Panc1 (cell line): ENCODE data around the gene ABCB8. TPM values are rescaled to one million over a fixed set of nuclear protein-coding genes. Genes with fewer than 3 reads are reported as not detected.

ENCODE experiments used
- ATAC-seq: fragments of 200-7000 bp; cut with Tn5 transposase; 2 replicates; pipeline ENCODE4 v1.9.1; 2020; ENCODE audit warnings: mild to moderate bottlenecking, moderate library complexity
- BruUV-seq: library from RNA; stranded (reverse); fragments of 400-500 nt; replicated peaks from 2 replicates; lab custom pipeline; 2021; lab: Mats Ljungman, UMichigan
- CTCF ChIA-PET: fragments of 300-600 bp; sonication (Branson Sonifier 250); formaldehyde crosslinking; loops from one replicate; lab custom pipeline; 2022; ENCODE audit warnings: antibody characterized with exemption; lab: Charles Lee
- POLR2A ChIA-PET: fragments of 300-600 bp; sonication (Branson Sonifier 250); formaldehyde crosslinking; loops from one replicate; lab custom pipeline; 2022; ENCODE audit warnings: antibody characterized with exemption; lab: Charles Lee
- DNase-seq: peaks from one replicate; pipeline ENCODE4 v3.0.0-alpha.2; 2010; ENCODE audit warnings: low read depth, low spot score
- H3K27ac ChIP-seq: 2 replicates; pipeline ENCODE4 v1.5.1; 2011; ENCODE audit warnings: mild to moderate bottlenecking, low read length, inconsistent platforms
- H3K27me3 ChIP-seq: fragments of 200-500 bp; sonication (Bioruptor generic); 2 replicates; pipeline ENCODE4 v1.6.0; 2014; ENCODE audit warnings: low read length, inconsistent platforms; ENCODE audit not compliant: control insufficient read depth, insufficient read depth
- H3K36me3 ChIP-seq: fragments of 200-500 bp; sonication (Bioruptor generic); 2 replicates; pipeline ENCODE4 v1.5.1; 2014; ENCODE audit warnings: inconsistent platforms, mild to moderate bottlenecking, low read length, moderate library complexity; ENCODE audit not compliant: control insufficient read depth, insufficient read depth
- H3K4me1 ChIP-seq: 2 replicates; pipeline ENCODE4 v1.5.1; 2011; ENCODE audit warnings: inconsistent platforms, mild to moderate bottlenecking, low read length, moderate library complexity; ENCODE audit not compliant: control insufficient read depth, insufficient read depth
- H3K4me3 ChIP-seq, 2 experiments: 2 replicates each; pipeline ENCODE4 v1.5.1; 2011 to 2012; ENCODE audit warnings: low read depth in 2 of 2, low read length in 2 of 2, mild to moderate bottlenecking in 2 of 2, inconsistent platforms in 1 of 2, moderate library complexity in 1 of 2
- H3K9me3 ChIP-seq: fragments of 200-500 bp; sonication (Bioruptor generic); 2 replicates; pipeline ENCODE4 v1.5.1; 2014; ENCODE audit warnings: low read depth, mild to moderate bottlenecking, inconsistent platforms, low read length, moderate library complexity; ENCODE audit not compliant: control insufficient read depth, insufficient read depth
- POLR2AphosphoS5 ChIP-seq: IDR thresholded peaks from 2 replicates; pipeline ENCODE4 v1.6.1; 2012; ENCODE audit warnings: mild to moderate bottlenecking, low read depth, low read length, moderate library complexity
- SIN3A ChIP-seq: IDR thresholded peaks from 2 replicates; pipeline ENCODE4 v1.6.1; 2012; ENCODE audit warnings: low read depth, mild to moderate bottlenecking, low read length, moderate library complexity, borderline replicate concordance; ENCODE audit not compliant: insufficient read depth
- TCF7L2 ChIP-seq: IDR thresholded peaks from 2 replicates; pipeline ENCODE4 v1.6.1; 2011; ENCODE audit warnings: mild to moderate bottlenecking, low read depth, low read length, inconsistent platforms
- in situ Hi-C: cut with HindIII; loops from 2 replicates; pipeline ENCODE4 v1.10.0; 2016; ENCODE audit warnings: low sequenced_read_pairs, low pct_unique_long_range_greater_than_20kb
- intact Hi-C: fragments of 100-400 bp; cut with micrococcal nuclease; formaldehyde crosslinking; loops from one replicate; pipeline ENCODE4 v1.10.0; 2022; ENCODE audit not compliant: unreplicated experiment
- total RNA-seq: library from RNA; stranded (reverse); gene quantifications from one replicate; pipeline ENCODE4 v1.2.1, GENCODE V29; 2021; ENCODE audit not compliant: unreplicated experiment
- TF ChIP-seq, protein P1 (sequence below), 2 experiments: IDR thresholded peaks; 2 replicates each; pipeline ENCODE4 v1.6.1; 2011 to 2012; ENCODE audit warnings: low read depth in 2 of 2, control low read depth in 1 of 2, low read length in 1 of 2, mild to moderate bottlenecking in 1 of 2, moderate library complexity in 1 of 2; ENCODE audit not compliant: insufficient read depth in 1 of 2
- TF ChIP-seq, protein P2 (sequence below): fragments of 450-650 bp; IDR thresholded peaks from 2 replicates; pipeline ENCODE4 v1.5.1; 2017; ENCODE audit warnings: mild to moderate bottlenecking

The ABCB8 gene
- total RNA-seq, 1 experiment from 2014 or later: 49.8 TPM

DNA sequence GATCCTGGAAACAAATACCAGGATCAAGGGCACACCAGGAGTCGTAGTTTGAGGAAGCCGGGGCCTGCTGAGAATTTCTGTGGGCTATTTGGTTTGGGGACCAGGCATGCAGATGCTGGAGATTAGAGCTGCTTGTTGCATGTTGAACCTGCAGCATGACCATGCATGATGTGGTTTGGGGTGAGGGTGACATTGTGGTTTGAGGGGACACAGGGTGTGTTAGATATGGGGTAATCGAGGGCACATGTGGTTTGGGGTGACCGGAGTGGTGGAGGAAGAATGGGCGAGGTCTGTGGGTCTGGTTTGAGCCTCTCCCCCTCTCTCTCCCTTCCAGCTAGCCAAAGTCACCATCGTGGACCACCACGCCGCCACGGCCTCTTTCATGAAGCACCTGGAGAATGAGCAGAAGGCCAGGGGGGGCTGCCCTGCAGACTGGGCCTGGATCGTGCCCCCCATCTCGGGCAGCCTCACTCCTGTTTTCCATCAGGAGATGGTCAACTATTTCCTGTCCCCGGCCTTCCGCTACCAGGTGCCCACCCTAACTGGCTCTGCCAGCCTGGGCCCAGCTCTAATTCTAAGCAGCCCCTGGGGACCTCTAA is 27.3 kb upstream of the ABCB8 start:
- no peaks in the 10 kb centered on the region for H3K9me3 ChIP-seq
- in situ Hi-C loops: no loop called here
- ChIA-PET CTCF (no interaction called here), POLR2A (no interaction called here)
- intact Hi-C loops: no loop called here
- no peaks in the 10 kb centered on the region for H3K27me3 ChIP-seq
- BruUV-seq: no TSS peak
- no peak for DNase-seq
- H3K4me1 ChIP-seq: no peaks in the 10 kb centered on the region
- H3K36me3 ChIP-seq: no peaks in the 10 kb centered on the region
- TF ChIP-seq, protein P1, sequence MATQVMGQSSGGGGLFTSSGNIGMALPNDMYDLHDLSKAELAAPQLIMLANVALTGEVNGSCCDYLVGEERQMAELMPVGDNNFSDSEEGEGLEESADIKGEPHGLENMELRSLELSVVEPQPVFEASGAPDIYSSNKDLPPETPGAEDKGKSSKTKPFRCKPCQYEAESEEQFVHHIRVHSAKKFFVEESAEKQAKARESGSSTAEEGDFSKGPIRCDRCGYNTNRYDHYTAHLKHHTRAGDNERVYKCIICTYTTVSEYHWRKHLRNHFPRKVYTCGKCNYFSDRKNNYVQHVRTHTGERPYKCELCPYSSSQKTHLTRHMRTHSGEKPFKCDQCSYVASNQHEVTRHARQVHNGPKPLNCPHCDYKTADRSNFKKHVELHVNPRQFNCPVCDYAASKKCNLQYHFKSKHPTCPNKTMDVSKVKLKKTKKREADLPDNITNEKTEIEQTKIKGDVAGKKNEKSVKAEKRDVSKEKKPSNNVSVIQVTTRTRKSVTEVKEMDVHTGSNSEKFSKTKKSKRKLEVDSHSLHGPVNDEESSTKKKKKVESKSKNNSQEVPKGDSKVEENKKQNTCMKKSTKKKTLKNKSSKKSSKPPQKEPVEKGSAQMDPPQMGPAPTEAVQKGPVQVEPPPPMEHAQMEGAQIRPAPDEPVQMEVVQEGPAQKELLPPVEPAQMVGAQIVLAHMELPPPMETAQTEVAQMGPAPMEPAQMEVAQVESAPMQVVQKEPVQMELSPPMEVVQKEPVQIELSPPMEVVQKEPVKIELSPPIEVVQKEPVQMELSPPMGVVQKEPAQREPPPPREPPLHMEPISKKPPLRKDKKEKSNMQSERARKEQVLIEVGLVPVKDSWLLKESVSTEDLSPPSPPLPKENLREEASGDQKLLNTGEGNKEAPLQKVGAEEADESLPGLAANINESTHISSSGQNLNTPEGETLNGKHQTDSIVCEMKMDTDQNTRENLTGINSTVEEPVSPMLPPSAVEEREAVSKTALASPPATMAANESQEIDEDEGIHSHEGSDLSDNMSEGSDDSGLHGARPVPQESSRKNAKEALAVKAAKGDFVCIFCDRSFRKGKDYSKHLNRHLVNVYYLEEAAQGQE (IDR thresholded peaks at IDR 0.05; ENCODE audit: insufficient read depth in 1 of 2, low read depth in 2 of 2, low read length in 1 of 2): no peak
- TF ChIP-seq, protein P2, sequence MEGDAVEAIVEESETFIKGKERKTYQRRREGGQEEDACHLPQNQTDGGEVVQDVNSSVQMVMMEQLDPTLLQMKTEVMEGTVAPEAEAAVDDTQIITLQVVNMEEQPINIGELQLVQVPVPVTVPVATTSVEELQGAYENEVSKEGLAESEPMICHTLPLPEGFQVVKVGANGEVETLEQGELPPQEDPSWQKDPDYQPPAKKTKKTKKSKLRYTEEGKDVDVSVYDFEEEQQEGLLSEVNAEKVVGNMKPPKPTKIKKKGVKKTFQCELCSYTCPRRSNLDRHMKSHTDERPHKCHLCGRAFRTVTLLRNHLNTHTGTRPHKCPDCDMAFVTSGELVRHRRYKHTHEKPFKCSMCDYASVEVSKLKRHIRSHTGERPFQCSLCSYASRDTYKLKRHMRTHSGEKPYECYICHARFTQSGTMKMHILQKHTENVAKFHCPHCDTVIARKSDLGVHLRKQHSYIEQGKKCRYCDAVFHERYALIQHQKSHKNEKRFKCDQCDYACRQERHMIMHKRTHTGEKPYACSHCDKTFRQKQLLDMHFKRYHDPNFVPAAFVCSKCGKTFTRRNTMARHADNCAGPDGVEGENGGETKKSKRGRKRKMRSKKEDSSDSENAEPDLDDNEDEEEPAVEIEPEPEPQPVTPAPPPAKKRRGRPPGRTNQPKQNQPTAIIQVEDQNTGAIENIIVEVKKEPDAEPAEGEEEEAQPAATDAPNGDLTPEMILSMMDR: no peak
- TF ChIP-seq POLR2AphosphoS5: no peak
- TF ChIP-seq SIN3A: no peak
- TF ChIP-seq TCF7L2: no peak
- ATAC-seq: no peak
- no peak overlapping the region for H3K27ac ChIP-seq
- H3K4me3 ChIP-seq: no peak overlapping the region

DNA sequence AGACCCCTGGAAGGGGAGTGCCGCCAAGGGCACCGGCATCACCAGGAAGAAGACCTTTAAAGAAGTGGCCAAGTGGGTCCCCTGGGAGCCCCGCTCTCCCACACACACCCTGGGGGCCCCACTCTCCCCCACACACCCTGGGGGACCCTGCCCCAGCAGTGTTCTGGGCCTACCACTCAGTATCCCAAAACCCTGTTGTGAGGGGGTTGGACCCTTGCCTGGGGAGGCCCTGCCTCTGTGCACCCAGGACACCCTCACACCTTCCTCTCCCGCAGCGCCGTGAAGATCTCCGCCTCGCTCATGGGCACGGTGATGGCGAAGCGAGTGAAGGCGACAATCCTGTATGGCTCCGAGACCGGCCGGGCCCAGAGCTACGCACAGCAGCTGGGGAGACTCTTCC is 26.7 kb upstream of the ABCB8 start:
- intact Hi-C loops: no loop called here
- TF ChIP-seq POLR2AphosphoS5 (no peak), TCF7L2 (no peak), SIN3A (no peak)
- TF ChIP-seq, protein P1 (IDR thresholded peaks at IDR 0.05; ENCODE audit: insufficient read depth in 1 of 2, low read depth in 2 of 2, low read length in 1 of 2): no peak
- TF ChIP-seq, protein P2: no peak
- Histone ChIP-seq H3K27me3 (no peaks in the 10 kb centered on the region), H3K4me1 (no peaks in the 10 kb centered on the region), H3K27ac (no peak overlapping the region), H3K36me3 (no peaks in the 10 kb centered on the region), H3K9me3 (no peaks in the 10 kb centered on the region), H3K4me3 (no peak overlapping the region)
- no peak for DNase-seq
- BruUV-seq: no TSS peak
- ChIA-PET POLR2A (no interaction called here), CTCF (no interaction called here)
- no peak for ATAC-seq
- in situ Hi-C loops: no loop called here
